T-helper 2 cell treated with Interferon-gamma antibody and Interleukin-4, amounts not matched to agents 5 μg/mL and 100 μg/mL, for 36 hours (primary cell): ENCODE results near the gene DMXL1.

Source experiments
- DNase-seq: peaks from one replicate; pipeline ENCODE4 v3.0.0; 2021; ENCODE audit warnings: low spot score
- H3K27ac Mint-ChIP-seq: one replicate; pipeline ENCODE4 v1.8.0; 2021; ENCODE audit warnings: mild to moderate bottlenecking, mixed read lengths
- H3K27me3 Mint-ChIP-seq: one replicate; pipeline ENCODE4 v1.8.0; 2021; ENCODE audit warnings: low read depth, mixed read lengths
- H3K36me3 Mint-ChIP-seq: one replicate; pipeline ENCODE4 v1.8.0; 2021; ENCODE audit warnings: low read depth, mixed read lengths
- H3K4me1 Mint-ChIP-seq: one replicate; pipeline ENCODE4 v1.8.0; 2021; ENCODE audit warnings: low read depth, mixed read lengths
- H3K4me3 Mint-ChIP-seq: one replicate; pipeline ENCODE4 v1.8.0; 2022; ENCODE audit warnings: mild to moderate bottlenecking, moderate library complexity, mixed read lengths
- H3K9me3 Mint-ChIP-seq: one replicate; pipeline ENCODE4 v1.8.0; 2021; ENCODE audit warnings: mixed read lengths

Gene DMXL1

DNA sequence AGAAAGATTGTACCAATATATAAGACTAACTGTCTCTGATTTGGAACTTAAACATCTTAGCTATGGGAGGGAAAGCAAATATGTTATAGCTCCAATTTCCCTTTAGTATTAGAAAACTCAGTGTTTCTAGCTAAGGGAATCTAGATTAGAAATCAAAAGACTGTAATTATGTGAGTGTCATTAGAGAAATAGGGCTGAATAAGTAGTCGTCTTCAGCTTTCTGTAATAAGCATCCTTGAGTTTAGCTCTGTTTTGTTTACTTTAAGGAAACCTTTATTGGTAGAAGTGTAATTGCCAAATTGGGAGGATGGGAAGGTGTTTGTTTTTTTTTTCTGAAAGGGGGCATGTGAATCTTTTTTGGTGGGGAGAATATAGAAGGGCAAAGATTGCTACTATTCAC is 5.2 kb downstream of the DMXL1 start:
- Mint-ChIP-seq H3K9me3 (no peaks in the 10 kb centered on the region), H3K4me1 (peaks cover 53% of the 10 kb centered on the region), H3K36me3 (peaks cover 7% of the 10 kb centered on the region), H3K27ac (no peak overlapping the region), H3K27me3 (no peaks in the 10 kb centered on the region), H3K4me3 (peak overlapping the region; percentile 18)
- no peak for DNase-seq

DNA sequence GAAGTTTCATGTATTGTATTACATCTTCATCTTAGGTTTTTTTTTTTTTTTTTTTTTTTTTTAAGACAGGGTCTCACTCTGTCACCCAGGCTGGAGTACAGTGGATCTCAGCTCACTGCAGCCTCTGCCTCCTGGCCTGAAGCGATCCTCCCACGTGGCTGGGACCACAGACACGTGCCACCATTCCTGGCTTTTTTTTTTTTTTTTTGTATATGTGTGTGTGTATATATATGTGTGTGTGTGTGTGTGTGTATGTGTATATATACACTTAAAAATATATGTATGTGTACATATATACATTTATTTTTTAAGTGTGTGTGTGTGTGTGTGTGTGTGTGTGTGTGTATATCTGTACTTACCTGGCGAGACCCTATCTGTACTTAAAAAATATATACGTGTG is 6.6 kb downstream of the DMXL1 start:
- Mint-ChIP-seq H3K4me3 (no peak overlapping the region), H3K36me3 (peaks cover 8% of the 10 kb centered on the region), H3K9me3 (no peaks in the 10 kb centered on the region), H3K27me3 (no peaks in the 10 kb centered on the region), H3K27ac (no peak overlapping the region), H3K4me1 (peaks cover 52% of the 10 kb centered on the region)
- DNase-seq = no peak

DNA sequence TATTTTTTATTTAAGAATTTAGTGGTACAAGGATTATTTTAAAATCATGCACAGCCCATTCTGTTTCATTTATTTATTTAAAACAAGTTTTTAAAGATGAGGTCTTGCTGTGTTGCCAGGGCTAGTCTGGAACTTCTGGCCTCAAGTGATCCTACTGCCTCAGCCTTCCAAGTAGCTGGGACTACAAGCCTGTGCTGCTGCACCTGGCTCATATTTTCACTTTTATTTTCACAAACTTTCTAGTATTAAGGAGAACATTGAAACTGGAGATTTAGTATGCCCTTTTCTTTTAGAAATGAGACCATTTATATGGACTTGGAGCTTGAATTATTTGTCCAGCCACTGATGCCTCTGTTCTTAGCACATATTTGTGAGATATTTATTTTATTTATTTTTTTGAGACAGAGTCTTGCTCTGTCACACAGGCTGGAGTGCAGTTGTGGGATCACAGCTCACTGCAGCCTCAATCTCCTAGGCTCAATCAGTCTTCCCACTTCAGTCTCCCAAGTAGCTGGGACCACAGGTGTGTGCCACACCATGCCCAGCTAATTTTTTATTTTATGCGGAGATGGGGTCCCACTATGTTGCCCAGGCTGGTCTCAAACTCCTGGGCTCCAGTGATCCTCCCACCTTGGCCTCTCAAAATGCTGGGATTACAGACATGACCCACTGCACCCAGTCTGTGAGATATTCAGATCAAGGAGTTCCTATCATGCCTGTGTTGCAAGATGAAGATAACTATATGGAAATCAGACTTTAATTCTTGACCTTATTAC is 7.4 kb downstream of the DMXL1 start:
- Mint-ChIP-seq H3K9me3 (no peaks in the 10 kb centered on the region), H3K27ac (peak overlapping the region; percentile 24), H3K4me3 (no peak overlapping the region)

DNA sequence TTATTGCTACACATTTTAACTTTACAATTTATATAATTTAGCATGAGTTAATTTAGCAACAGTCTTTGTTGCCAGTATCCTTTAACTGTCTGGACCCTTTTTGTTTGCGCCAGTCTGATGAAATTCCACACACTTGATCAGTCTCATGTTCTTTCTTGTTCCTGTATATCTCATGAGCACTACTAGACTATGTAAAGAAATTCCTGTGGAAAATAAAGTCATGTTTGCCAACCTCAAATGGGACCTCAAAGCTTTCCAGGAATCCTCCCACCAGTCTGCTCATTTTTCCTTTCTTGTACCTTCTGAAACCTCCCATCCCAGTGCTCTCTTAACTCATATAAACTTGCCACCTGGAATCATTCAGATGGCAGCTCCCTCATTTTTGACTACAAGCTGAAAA is 8.0 kb downstream of the DMXL1 start:
- H3K4me3 Mint-ChIP-seq = peak overlapping the region; percentile 33
- H3K36me3 Mint-ChIP-seq = peaks cover 8% of the 10 kb centered on the region
- peak overlapping the region; percentile 56 for H3K27ac Mint-ChIP-seq
- H3K27me3 Mint-ChIP-seq = no peaks in the 10 kb centered on the region
- peaks cover 41% of the 10 kb centered on the region for H3K4me1 Mint-ChIP-seq
- DNase-seq = no peak
- no peaks in the 10 kb centered on the region for H3K9me3 Mint-ChIP-seq

More for the DNA sequence above, 7.4 kb downstream of the DMXL1 start:
- Mint-ChIP-seq H3K36me3 (peaks cover 10% of the 10 kb centered on the region), H3K4me1 (peaks cover 44% of the 10 kb centered on the region), H3K27me3 (no peaks in the 10 kb centered on the region)
- DNase-seq = no peak

DNA sequence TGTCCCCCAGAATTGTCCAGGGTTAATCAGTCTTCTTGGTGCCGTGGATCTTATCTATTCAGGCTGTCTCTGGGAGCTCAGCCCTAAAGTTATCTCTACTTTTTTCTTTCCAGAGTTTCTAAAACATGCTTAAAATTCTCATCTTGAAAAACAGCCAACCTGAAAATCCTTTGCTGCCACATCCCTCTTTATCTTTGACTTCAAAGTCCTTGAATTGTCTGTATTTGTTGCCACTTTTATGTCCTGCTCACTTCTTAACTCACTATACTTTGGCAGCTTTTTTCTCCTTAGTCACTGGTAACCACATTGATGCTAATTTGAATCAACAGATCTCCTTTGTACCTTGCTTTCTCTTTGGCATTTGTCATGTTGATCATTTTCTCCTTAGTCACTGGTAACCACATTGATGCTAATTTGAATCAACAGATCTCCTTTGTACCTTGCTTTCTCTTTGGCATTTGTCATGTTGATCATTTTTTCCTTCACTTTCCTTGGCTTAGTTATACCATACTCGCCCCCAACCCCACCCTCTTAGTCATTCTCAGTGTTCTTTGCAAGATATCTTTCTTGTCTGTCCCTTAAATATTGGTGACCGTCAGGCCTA is 8.5 kb downstream of the DMXL1 start:
- Mint-ChIP-seq H3K9me3 (no peaks in the 10 kb centered on the region), H3K4me1 (peaks cover 36% of the 10 kb centered on the region), H3K27me3 (no peaks in the 10 kb centered on the region), H3K4me3 (peak overlapping the region; percentile 33), H3K36me3 (peaks cover 5% of the 10 kb centered on the region), H3K27ac (peak overlapping the region; percentile 56)
- peak; percentile 68 for DNase-seq

DNA sequence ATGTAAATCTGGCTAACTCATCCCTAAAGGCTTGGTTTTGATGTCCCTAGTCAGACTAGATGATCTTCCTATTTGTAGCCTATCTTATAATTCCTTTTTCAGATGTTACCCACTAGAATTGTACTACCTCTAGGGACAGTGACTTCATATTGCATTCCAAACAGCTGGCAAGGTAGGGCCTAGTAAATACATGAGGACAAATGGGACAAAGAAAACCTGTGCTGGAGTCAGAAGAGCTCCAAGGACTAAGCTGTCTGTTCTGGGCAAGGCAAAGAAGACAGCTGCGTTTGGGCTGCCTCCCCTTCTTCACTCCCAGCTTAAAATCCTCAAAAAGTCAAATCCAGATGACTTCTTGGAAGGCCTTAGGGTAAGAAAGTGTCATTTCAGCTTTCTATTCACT is 10.0 kb downstream of the DMXL1 start:
- H3K27ac Mint-ChIP-seq = no peak overlapping the region
- peaks cover 6% of the 10 kb centered on the region for H3K9me3 Mint-ChIP-seq
- no peak for DNase-seq
- H3K36me3 Mint-ChIP-seq = peaks cover 13% of the 10 kb centered on the region
- H3K4me1 Mint-ChIP-seq = peaks cover 29% of the 10 kb centered on the region
- no peak overlapping the region for H3K4me3 Mint-ChIP-seq
- no peaks in the 10 kb centered on the region for H3K27me3 Mint-ChIP-seq

DNA sequence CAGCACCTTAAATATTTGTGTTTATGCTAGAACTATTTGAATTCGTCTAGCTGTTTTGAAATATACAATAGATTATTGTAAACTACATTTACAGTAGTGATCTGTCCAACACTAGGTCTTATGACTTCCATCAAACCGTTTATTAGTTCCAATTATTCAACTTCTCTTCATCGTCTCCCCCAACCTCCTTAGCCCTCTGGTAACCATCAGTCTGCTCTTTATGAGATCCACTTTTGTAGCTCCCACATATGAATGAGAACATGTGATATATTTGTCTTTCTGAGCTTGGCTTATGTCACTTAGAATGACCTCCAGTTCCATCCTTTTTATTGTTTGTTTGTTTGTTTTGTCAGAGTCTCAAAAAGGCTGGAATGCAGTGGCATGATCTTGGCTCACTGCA is 11.8 kb downstream of the DMXL1 start:
- peaks cover 11% of the 10 kb centered on the region for H3K9me3 Mint-ChIP-seq
- no peak overlapping the region for H3K27ac Mint-ChIP-seq
- DNase-seq = no peak
- H3K4me1 Mint-ChIP-seq = peaks cover 23% of the 10 kb centered on the region
- peaks cover 22% of the 10 kb centered on the region for H3K36me3 Mint-ChIP-seq
- no peaks in the 10 kb centered on the region for H3K27me3 Mint-ChIP-seq
- H3K4me3 Mint-ChIP-seq = no peak overlapping the region

DNA sequence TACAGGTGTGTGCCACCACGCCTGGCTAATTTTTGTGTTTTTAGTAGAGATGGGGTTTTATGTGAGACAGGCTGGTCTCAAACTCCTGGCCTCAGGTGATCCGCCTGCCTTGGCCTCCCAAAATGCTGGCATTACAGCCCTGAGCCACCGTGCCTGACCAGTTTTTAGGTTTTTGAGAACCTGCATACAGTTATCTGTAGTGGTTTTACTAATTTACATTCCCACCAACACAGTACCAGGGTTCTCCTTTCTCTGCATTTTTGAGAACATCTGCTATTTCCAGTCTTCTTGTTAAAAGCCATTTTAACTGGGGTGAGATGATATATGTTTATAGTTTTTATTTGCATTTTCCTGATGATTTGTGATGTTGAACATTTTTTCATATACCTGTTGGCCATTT is 12.8 kb downstream of the DMXL1 start:
- H3K9me3 Mint-ChIP-seq = peaks cover 11% of the 10 kb centered on the region
- peaks cover 22% of the 10 kb centered on the region for H3K36me3 Mint-ChIP-seq
- H3K27me3 Mint-ChIP-seq = no peaks in the 10 kb centered on the region
- H3K4me1 Mint-ChIP-seq = peaks cover 21% of the 10 kb centered on the region
- H3K4me3 Mint-ChIP-seq = no peak overlapping the region
- no peak overlapping the region for H3K27ac Mint-ChIP-seq
- DNase-seq = no peak

DNA sequence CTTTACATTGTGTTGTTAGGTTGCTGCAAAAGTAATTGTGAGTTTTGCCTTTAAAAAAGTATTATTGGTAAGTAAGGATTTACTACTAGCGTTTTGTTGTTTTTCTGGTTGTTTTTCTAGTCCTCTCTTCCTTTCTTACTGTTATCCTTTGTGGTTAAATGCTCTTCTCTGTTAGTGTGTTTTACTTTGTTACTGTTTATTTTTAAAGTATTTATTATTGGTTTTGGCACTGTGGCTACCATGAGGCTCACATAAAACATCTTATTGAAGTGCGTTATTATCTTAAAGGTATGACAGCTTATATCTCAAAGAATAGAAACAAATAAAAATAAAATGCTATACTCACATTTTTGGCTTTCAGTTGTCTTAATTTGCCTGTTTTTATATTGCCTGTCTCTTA is 17.6 kb downstream of the DMXL1 start:
- H3K36me3 Mint-ChIP-seq = peaks cover 34% of the 10 kb centered on the region
- H3K9me3 Mint-ChIP-seq = peaks cover 16% of the 10 kb centered on the region
- no peak for DNase-seq
- no peak overlapping the region for H3K27ac Mint-ChIP-seq
- H3K27me3 Mint-ChIP-seq = no peaks in the 10 kb centered on the region
- H3K4me3 Mint-ChIP-seq = no peak overlapping the region
- peaks cover 5% of the 10 kb centered on the region for H3K4me1 Mint-ChIP-seq

DNA sequence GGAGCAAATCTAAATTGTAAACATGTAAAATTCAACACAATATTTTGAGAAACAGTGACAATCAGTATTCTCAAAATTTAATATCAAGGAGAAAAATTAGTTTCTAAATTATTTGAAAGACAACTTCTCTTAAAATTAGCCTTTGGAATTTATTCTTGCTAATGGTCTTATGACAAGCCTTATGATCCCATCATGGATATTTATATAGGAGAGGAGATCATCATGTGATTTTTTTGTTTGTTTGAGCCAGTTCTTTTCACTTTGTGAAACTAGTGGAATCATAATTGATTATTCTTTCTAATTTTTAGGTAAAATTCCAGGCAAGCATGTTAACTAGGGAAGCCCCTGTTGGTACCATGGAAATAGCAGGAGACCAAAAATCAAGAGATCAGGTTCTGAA is 24.7 kb downstream of the DMXL1 start:
- peaks cover 17% of the 10 kb centered on the region for H3K36me3 Mint-ChIP-seq
- H3K4me1 Mint-ChIP-seq = peaks cover 1% of the 10 kb centered on the region
- DNase-seq = no peak
- H3K4me3 Mint-ChIP-seq = no peak overlapping the region
- H3K27ac Mint-ChIP-seq = no peak overlapping the region
- H3K9me3 Mint-ChIP-seq = peaks cover 5% of the 10 kb centered on the region
- H3K27me3 Mint-ChIP-seq = no peaks in the 10 kb centered on the region

DNA sequence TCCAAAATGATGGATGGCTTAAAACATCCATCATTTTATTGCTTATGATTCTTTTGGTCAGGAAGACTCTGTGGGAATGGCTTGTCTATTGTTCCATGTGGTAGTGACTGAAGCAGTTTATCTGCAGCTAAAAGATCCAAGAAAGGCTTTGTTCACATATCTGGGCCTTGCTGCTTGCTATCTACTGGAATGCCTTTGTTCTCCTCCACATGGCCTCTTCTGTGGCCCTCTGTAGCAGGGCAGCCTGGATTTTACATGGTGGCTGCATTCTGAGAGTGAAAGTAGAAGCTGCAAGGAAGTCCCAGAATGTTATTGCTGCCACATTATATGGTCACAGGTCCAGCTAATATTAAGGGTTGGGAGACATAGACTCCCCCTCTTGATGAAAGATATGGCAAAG is 35.1 kb downstream of the DMXL1 start:
- Mint-ChIP-seq H3K9me3 (no peaks in the 10 kb centered on the region), H3K27ac (no peak overlapping the region), H3K36me3 (peaks cover 36% of the 10 kb centered on the region), H3K27me3 (no peaks in the 10 kb centered on the region), H3K4me1 (no peaks in the 10 kb centered on the region), H3K4me3 (no peak overlapping the region)
- DNase-seq = no peak

DNA sequence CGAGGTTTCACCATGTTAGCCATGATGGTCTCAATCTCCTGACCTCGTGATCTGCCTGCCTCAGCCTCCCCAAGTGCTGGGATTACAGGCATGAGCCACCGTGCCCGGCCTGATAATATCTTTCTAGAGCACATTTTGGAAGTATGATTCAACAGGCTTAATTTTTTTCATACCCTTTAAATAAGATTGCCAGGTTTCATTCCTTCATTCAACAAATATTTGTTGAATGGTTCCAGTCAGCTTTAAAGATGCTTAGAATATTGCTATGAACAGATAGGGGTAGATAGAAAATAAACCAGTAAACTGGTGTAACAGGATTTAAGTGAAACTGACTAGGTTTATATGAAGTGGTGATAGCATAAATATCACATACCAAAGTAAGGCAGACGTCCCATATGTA is 41.3 kb downstream of the DMXL1 start:
- no peak overlapping the region for H3K4me3 Mint-ChIP-seq
- peaks cover 2% of the 10 kb centered on the region for H3K4me1 Mint-ChIP-seq
- DNase-seq = no peak
- peaks cover 29% of the 10 kb centered on the region for H3K36me3 Mint-ChIP-seq
- H3K9me3 Mint-ChIP-seq = no peaks in the 10 kb centered on the region
- no peaks in the 10 kb centered on the region for H3K27me3 Mint-ChIP-seq
- no peak overlapping the region for H3K27ac Mint-ChIP-seq

DNA sequence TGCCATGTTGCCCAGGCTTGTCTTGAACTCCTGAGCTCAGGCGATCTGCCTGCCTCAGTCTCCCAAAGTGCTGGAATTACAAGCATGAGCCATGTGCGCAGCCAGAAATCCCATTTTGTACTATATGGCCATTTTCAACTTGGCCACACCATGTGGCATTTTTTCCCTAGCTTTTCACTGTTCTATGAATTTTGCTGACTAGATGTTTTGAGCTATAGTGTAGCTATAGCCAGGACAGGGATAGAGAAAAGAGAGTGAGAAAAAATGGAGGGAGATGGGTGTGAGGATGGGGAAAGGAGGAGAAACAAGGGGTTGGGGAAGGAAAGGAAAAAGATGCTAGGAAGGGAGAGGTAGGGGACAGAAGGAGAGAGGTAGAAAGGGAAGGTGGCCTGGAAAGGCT is 46.4 kb downstream of the DMXL1 start:
- H3K4me3 Mint-ChIP-seq = no peak overlapping the region
- H3K27ac Mint-ChIP-seq = no peak overlapping the region
- H3K36me3 Mint-ChIP-seq = peaks cover 38% of the 10 kb centered on the region
- no peak for DNase-seq
- H3K4me1 Mint-ChIP-seq = peaks cover 4% of the 10 kb centered on the region
- H3K27me3 Mint-ChIP-seq = no peaks in the 10 kb centered on the region
- no peaks in the 10 kb centered on the region for H3K9me3 Mint-ChIP-seq

DNA sequence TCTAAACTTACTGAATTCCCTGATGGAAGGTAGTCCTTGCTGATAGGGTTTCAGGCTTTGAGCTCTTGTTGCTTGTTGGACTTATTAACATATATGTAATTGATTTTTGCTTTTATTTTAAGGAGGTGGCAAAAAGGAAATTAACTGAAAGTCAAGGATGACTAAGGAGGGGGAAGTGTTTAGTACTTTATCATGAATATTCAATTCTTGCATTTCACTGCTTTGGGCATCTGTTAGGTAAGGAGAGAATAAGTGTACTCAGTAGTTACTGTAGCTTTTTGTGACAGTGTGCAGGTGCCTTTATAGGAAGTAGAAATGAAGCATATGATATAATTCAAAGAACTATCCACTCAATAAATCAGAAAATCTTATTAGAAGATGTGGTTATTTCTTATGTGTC is 47.1 kb downstream of the DMXL1 start:
- H3K27ac Mint-ChIP-seq = no peak overlapping the region
- H3K9me3 Mint-ChIP-seq = no peaks in the 10 kb centered on the region
- peaks cover 4% of the 10 kb centered on the region for H3K4me1 Mint-ChIP-seq
- H3K4me3 Mint-ChIP-seq = no peak overlapping the region
- peaks cover 40% of the 10 kb centered on the region for H3K36me3 Mint-ChIP-seq
- no peak for DNase-seq
- H3K27me3 Mint-ChIP-seq = no peaks in the 10 kb centered on the region

DNA sequence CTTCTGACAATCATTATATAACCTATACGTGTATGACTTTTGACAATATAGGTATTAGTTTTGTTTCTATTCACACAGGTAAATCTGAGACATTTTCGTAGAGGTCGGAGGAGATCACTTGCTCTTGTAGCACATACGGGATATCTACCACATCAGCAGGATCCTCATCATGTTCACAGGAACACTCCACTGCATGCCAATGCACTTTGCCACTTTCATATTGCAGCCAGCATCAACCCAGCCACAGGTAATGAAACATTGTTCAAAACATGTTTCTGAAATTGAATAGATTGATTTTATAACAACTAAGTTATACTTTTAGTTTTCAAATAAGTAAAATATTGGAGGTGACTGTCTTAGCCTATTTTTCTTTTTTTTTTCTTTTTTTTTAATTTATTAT is 50.0 kb downstream of the DMXL1 start:
- H3K4me3 Mint-ChIP-seq = no peak overlapping the region
- peaks cover 2% of the 10 kb centered on the region for H3K4me1 Mint-ChIP-seq
- H3K27me3 Mint-ChIP-seq = no peaks in the 10 kb centered on the region
- H3K36me3 Mint-ChIP-seq = peaks cover 43% of the 10 kb centered on the region
- no peak for DNase-seq
- H3K27ac Mint-ChIP-seq = no peak overlapping the region
- H3K9me3 Mint-ChIP-seq = no peaks in the 10 kb centered on the region
